GM21528 (cell line): Measurements from ENCODE around the gene ZNF618.

Experiments
- ATAC-seq: cut with Tn5 transposase; IDR thresholded peaks from one replicate; pipeline ENCODE4 v1.9.1; 2021; ENCODE audit warnings: mild to moderate bottlenecking, moderate library complexity; ENCODE audit not compliant: unreplicated experiment, low FRiP score

Gene ZNF618

GRCh38 chr9:113998525-113999255, 122.6 kb downstream of the ZNF618 start:
- no peak for ATAC-seq

- no peak for ATAC-seq
Measured at GRCh38 chr9:113999256-114000062, 123.3 kb downstream of the ZNF618 start.

GRCh38 chr9:114000063-114000454, 124.0 kb downstream of the ZNF618 start:
- no peak for ATAC-seq

- ATAC-seq: no peak
Measured at GRCh38 chr9:114000671-114001409, 124.7 kb downstream of the ZNF618 start.

- ATAC-seq: no peak
Measured at GRCh38 chr9:114001410-114001685, 125.2 kb downstream of the ZNF618 start.

- no peak for ATAC-seq
Measured at GRCh38 chr9:114001794-114002261, 125.7 kb downstream of the ZNF618 start.

- no peak for ATAC-seq
Measured at GRCh38 chr9:114002271-114002985, 126.3 kb downstream of the ZNF618 start.

GRCh38 chr9:114002986-114003350, 126.9 kb downstream of the ZNF618 start:
- no peak for ATAC-seq

GRCh38 chr9:114003351-114003750, 127.2 kb downstream of the ZNF618 start:
- ATAC-seq: no peak

GRCh38 chr9:114003758-114004157, 127.6 kb downstream of the ZNF618 start:
- no peak for ATAC-seq

GRCh38 chr9:114004221-114004716, 128.2 kb downstream of the ZNF618 start:
- ATAC-seq: no peak

- no peak for ATAC-seq
Measured at GRCh38 chr9:114005371-114006154, 129.5 kb downstream of the ZNF618 start.

- no peak for ATAC-seq
Measured at GRCh38 chr9:114006155-114006550, 130.0 kb downstream of the ZNF618 start.

GRCh38 chr9:114006931-114007691, 131.0 kb downstream of the ZNF618 start:
- ATAC-seq: no peak

- no peak for ATAC-seq
Measured at GRCh38 chr9:114007991-114008666, 132.0 kb downstream of the ZNF618 start.

- no peak for ATAC-seq
Measured at GRCh38 chr9:114008667-114009410, 132.7 kb downstream of the ZNF618 start.

GRCh38 chr9:114011313-114011712, 135.2 kb downstream of the ZNF618 start:
- ATAC-seq: no peak

GRCh38 chr9:114012126-114012525, 136.0 kb downstream of the ZNF618 start:
- no peak for ATAC-seq
